GM12864 (cell line): Measurements from ENCODE around the gene NMNAT3.

ENCODE experiments used
- DNase-seq: peaks from one replicate; pipeline ENCODE4 v3.0.0-alpha.2; 2011; ENCODE audit warnings: low read depth
- H3K4me3 ChIP-seq: 2 replicates; pipeline ENCODE4 v1.5.1; 2011; ENCODE audit warnings: mild to moderate bottlenecking, low read depth, low read length, control low read depth
- TF ChIP-seq, protein P1 (sequence below): IDR thresholded peaks from 2 replicates; pipeline ENCODE4 v1.5.1; 2011; ENCODE audit warnings: low read depth, mild to moderate bottlenecking, moderate library complexity, low read length, control low read depth, inconsistent platforms; ENCODE audit errors: missing control alignments

NMNAT3 gene

DNA sequence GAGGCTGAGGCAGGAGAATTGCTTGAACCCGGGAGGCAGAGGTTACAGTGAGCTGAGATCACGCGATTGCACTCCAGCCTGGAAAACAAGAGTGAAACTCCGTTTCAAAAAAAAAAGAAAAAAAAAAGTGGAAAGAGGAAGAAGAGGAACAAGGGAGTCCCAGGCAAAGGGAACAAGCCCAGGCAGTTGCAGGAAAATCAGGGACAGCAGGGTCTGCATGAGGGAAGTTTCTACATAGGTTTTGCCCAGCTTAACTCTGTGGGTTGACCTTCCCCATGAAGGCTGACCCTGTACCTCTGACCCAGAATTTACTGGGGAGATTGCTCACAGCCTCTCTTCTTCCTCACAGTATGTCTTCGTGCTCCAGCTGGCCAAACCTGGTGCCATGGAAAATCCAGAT lies 150.5 kb downstream of the NMNAT3 start:
- no peak overlapping the region for H3K4me3 ChIP-seq
- TF ChIP-seq, protein P1, sequence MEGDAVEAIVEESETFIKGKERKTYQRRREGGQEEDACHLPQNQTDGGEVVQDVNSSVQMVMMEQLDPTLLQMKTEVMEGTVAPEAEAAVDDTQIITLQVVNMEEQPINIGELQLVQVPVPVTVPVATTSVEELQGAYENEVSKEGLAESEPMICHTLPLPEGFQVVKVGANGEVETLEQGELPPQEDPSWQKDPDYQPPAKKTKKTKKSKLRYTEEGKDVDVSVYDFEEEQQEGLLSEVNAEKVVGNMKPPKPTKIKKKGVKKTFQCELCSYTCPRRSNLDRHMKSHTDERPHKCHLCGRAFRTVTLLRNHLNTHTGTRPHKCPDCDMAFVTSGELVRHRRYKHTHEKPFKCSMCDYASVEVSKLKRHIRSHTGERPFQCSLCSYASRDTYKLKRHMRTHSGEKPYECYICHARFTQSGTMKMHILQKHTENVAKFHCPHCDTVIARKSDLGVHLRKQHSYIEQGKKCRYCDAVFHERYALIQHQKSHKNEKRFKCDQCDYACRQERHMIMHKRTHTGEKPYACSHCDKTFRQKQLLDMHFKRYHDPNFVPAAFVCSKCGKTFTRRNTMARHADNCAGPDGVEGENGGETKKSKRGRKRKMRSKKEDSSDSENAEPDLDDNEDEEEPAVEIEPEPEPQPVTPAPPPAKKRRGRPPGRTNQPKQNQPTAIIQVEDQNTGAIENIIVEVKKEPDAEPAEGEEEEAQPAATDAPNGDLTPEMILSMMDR: no peak
- no peak for DNase-seq

DNA sequence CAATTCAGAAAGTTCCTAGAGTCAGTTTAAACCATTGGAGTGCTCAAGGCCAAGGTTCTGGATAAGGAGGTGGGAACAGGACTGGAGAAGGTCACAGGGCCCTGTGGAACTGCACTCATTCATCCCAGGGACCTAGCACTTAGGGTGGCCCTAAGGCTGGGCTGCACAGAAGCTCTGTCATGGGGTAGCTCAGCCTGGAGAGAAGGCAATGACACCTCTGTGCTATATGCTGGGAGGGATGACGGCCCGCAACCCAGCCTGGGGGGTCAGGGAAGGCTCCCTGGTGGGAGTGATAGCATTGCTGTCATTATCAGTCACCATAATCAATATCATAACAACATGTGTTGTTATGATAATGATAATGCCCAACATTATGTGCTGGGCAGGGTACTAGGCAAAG lies 151.6 kb downstream of the NMNAT3 start:
- no peak overlapping the region for H3K4me3 ChIP-seq
- DNase-seq: no peak
- TF ChIP-seq, protein P1: no peak

DNA sequence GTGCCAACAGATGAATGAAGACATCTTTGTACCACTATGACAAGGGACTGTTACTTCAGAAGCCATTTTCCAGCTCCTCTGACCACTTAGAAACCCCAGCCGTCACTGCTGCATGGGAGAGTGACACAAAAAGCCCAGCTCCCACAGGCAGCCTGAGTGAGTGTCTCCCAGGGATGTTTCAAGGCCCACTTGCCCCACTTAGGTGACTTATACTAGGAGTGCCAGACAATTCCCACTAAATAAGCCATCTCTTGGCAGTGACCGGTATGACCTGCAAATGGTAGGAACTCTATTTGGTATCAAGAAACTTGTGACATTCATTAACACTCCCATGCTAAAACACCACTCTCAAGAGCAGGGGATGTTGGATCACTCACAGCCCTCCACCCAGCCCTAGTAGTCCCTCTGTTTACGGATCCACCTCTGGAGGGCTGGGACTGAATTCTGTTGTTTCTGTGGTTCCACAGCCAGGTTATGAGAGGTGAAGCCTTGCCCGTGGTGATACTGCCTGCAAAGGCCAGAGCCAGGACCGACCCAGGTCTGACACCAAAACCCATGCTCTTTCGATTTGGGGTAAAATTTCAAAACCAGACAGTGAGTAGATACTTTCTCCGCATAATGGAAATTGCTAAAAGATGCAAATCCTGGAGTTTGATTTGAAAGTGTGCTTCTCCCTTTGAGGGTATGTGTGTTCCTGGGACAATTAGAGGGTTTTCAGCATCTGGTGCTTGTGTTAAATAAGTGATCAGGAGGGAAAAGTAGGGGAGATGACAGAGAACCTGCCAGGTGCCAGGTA lies 152.7 kb downstream of the NMNAT3 start:
- TF ChIP-seq, protein P1: no peak
- no peak for DNase-seq
- H3K4me3 ChIP-seq: no peak overlapping the region

DNA sequence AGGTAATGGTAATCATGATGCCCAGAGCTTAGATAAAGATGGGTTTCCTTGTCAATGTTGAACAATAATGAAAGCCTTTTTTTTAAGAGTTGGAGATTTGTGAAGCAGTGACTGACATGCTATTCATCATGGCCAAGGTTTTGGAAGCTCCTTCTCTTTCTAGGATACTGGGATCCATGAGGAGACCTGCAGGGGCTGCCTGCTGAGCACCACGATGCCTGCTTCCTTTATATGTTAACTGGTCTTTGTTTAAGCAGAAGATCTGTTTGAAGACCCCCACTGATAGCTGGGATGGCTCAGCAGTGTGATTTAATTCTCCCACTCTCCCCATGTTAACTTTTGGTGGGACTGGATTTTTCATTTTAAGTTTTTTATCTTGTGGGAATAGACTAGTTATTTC lies 154.1 kb downstream of the NMNAT3 start:
- no peak for DNase-seq
- TF ChIP-seq, protein P1: no peak
- H3K4me3 ChIP-seq: no peak overlapping the region

DNA sequence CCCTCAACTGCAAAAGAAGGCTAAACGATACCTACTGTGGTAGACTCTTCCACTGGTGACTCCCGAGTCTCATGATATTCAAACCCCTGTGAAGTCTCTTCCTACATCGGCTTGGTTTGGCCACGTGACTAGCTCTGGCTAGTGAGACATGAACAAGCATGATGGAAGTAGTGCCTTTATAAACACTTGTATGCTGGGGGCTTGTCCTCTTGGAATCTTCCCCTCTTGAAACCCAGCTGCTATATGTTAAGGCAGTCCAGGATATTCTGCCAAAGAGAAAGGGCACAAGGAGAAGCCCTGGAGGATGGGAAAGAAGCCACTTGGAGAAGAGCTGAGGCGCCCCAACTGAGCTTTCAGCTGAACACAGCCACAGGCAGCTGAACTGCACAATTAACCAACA lies 154.6 kb downstream of the NMNAT3 start:
- DNase-seq: no peak
- TF ChIP-seq, protein P1: no peak
- H3K4me3 ChIP-seq: no peak overlapping the region

DNA sequence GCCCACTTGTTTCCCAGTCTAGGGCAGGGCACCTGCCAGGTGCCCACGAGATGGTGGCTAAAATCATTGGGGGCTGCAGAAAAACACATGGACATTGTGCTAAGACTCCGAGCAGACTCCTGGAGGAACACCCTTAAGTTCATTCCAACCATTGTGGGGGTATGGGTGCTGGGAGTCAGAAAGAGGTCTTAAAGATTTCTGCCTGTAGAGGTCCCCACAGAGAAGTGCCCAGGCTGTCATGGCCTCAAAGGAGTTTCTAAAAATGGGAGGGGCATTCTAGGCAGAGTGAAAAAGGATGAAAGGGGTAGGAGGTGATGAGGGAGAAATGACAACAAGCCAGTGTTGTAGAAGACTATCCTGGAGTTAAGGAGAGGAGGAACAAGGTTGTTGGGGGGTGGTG lies 155.4 kb downstream of the NMNAT3 start:
- no peak overlapping the region for H3K4me3 ChIP-seq
- TF ChIP-seq, protein P1: peak; percentile 23
- no peak for DNase-seq

DNA sequence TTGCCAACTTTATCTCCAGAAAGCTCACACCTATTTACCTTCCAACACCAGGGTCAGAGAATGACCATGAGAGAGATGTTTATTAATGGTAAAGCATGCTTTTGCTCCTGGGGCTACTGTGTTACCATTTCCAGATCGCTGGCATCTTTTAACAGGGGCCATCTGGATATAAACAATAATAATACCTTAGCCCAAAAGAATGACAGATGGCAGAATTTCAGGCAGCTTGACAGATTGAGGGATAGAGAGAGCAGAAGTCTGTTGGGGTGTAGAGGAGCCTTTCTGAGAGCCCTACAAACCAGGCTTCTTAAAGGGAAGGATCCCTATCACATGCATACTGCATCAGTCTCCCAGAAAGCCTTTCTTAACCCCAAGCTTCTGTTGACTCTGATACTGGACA lies 156.0 kb downstream of the NMNAT3 start:
- TF ChIP-seq, protein P1: no peak
- no peak for DNase-seq

More for the DNA sequence above, 156.0 kb downstream of the NMNAT3 start:
- no peak overlapping the region for H3K4me3 ChIP-seq
